H1 (cell line): ENCODE results near the gene GIGYF2. TPM values are rescaled to one million over a fixed set of nuclear protein-coding genes. Genes with fewer than 3 reads are reported as not detected.

Experiments used
- CTCF ChIA-PET: fragments of 300-600 bp; sonication (Branson Sonifier 250); formaldehyde crosslinking; loops from one replicate; lab custom pipeline; 2021; ENCODE audit not compliant: partially characterized antibody; lab: Charles Lee
- POLR2A ChIA-PET: fragments of 300-600 bp; sonication (Branson Sonifier 250); formaldehyde crosslinking; loops from one replicate; lab custom pipeline; 2021; ENCODE audit warnings: inconsistent platforms; ENCODE audit not compliant: partially characterized antibody; lab: Charles Lee
- DNase-seq, 2 experiments: peaks; one replicate each; pipeline versions ENCODE4 v3.0.0 to v3.0.0-alpha.2; 2010 to 2022; ENCODE audit warnings: low spot score in 2 of 2, low read depth in 1 of 2, mixed read lengths in 1 of 2
- FAIRE-seq: peaks from 2 replicates; lab custom pipeline; 2011; peaks lifted over from hg19 to GRCh38; lab: Jason Lieb, UNC
- H2AFZ ChIP-seq: 2 replicates; pipeline ENCODE4 v1.8.1; 2012; ENCODE audit warnings: low read length, inconsistent platforms
- H2AK5ac ChIP-seq: 2 replicates; pipeline ENCODE4 v1.6.1; 2013; ENCODE audit warnings: low read depth, low read length
- H2BK120ac ChIP-seq: replicated peaks from 2 replicates; pipeline ENCODE3; 2013; ENCODE audit warnings: low read depth, low read length, inconsistent platforms
- H2BK12ac ChIP-seq: 2 replicates; pipeline ENCODE4 v1.6.1; 2013; ENCODE audit warnings: low read depth, low read length
- H2BK15ac ChIP-seq: 2 replicates; pipeline ENCODE4 v1.6.1; 2013; ENCODE audit warnings: low read length
- H2BK20ac ChIP-seq: 2 replicates; pipeline ENCODE4 v1.6.1; 2013; ENCODE audit warnings: low read length
- H2BK5ac ChIP-seq: 2 replicates; pipeline ENCODE4 v1.6.1; 2013; ENCODE audit warnings: low read depth, low read length
- H3K14ac ChIP-seq: 2 replicates; pipeline ENCODE4 v1.6.1; 2013; ENCODE audit warnings: inconsistent platforms; ENCODE audit not compliant: insufficient read length
- H3K18ac ChIP-seq: 2 replicates; pipeline ENCODE4 v1.6.1; 2013; ENCODE audit warnings: low read length; ENCODE audit errors: extremely low read depth
- H3K23ac ChIP-seq: 2 replicates; pipeline ENCODE4 v1.6.1; 2013; ENCODE audit warnings: inconsistent platforms; ENCODE audit not compliant: insufficient read length
- H3K23me2 ChIP-seq: 2 replicates; pipeline ENCODE4 v1.6.1; 2013; ENCODE audit warnings: low read depth, low read length
- H3K27ac ChIP-seq: 2 replicates; pipeline ENCODE4 v1.6.1; 2011; ENCODE audit warnings: low read depth, low read length, inconsistent platforms
- H3K27me3 ChIP-seq, 4 experiments: replicated peaks in 1 of 4; 1 replicate in 1 of 4; 2 replicates in 3 of 4; pipeline versions ENCODE4 v1.6.1 to v1.8.1; 2011 to 2013; ENCODE audit warnings: low read length in 3 of 4, mild to moderate bottlenecking in 3 of 4, inconsistent platforms in 2 of 4, mixed read lengths in 2 of 4, moderate library complexity in 1 of 4; ENCODE audit not compliant: control insufficient read depth in 3 of 4, insufficient read depth in 3 of 4; ENCODE audit errors: extremely low read depth in 1 of 4
- H3K36me3 ChIP-seq, 4 experiments: 2 replicates each; pipeline versions ENCODE4 v1.6.1 to v1.8.1; 2011 to 2013; ENCODE audit warnings: mild to moderate bottlenecking in 4 of 4, low read length in 3 of 4, moderate library complexity in 2 of 4, control low read depth in 1 of 4, inconsistent platforms in 1 of 4; ENCODE audit not compliant: insufficient read depth in 4 of 4, control insufficient read depth in 2 of 4
- H3K4ac ChIP-seq: replicated peaks from 2 replicates; pipeline ENCODE3; 2013; ENCODE audit warnings: low read length, low read depth, mixed read lengths, inconsistent platforms; ENCODE audit not compliant: insufficient read length
- H3K4me1 ChIP-seq, 4 experiments: replicated peaks in 1 of 4; 1 replicate in 1 of 4; 2 replicates in 3 of 4; pipeline versions ENCODE4 v1.6.1 to v1.8.1; 2011 to 2013; ENCODE audit warnings: low read length in 3 of 4, inconsistent platforms in 2 of 4, mixed read lengths in 1 of 4; ENCODE audit not compliant: insufficient read depth in 4 of 4, control insufficient read depth in 3 of 4
- H3K4me2 ChIP-seq, 2 experiments: 2 replicates each; pipeline versions ENCODE4 v1.6.1 to v1.8.1; 2011 to 2013; ENCODE audit warnings: low read depth in 2 of 2, low read length in 2 of 2, control low read depth in 1 of 2, inconsistent platforms in 1 of 2, mild to moderate bottlenecking in 1 of 2; ENCODE audit not compliant: insufficient read depth in 1 of 2
- H3K4me3 ChIP-seq, 4 experiments: fragments of 200-600, 300-600 bp in 1 of 4; sonication (generic), shearing (Covaris generic), sonication (Bioruptor Twin) in 1 of 4; 2 replicates each; pipeline versions ENCODE4 v1.5.1 to v1.8.1; 2011 to 2016; ENCODE audit warnings: low read length in 4 of 4, low read depth in 3 of 4, control low read depth in 2 of 4, inconsistent platforms in 2 of 4, mild to moderate bottlenecking in 2 of 4, mixed read lengths in 1 of 4, moderate library complexity in 1 of 4; ENCODE audit not compliant: insufficient read depth in 2 of 4; ENCODE audit errors: extremely low read depth in 1 of 4
- H3K56ac ChIP-seq: replicated peaks from 2 replicates; pipeline ENCODE3; 2013; ENCODE audit warnings: low read depth, mild to moderate bottlenecking, mixed read lengths, low read length, inconsistent platforms; ENCODE audit not compliant: insufficient read length
- H3K79me1 ChIP-seq: 2 replicates; pipeline ENCODE4 v1.6.1; 2013; ENCODE audit warnings: low read depth, low read length, control low read depth
- H3K79me2 ChIP-seq, 2 experiments: 2 replicates each; pipeline versions ENCODE4 v1.6.1 to v1.8.1; 2012 to 2013; ENCODE audit warnings: low read length in 2 of 2, mild to moderate bottlenecking in 2 of 2, inconsistent platforms in 1 of 2; ENCODE audit not compliant: insufficient read depth in 2 of 2, control insufficient read depth in 1 of 2
- H3K9ac ChIP-seq, 4 experiments: replicated peaks in 1 of 4; 1 replicate in 1 of 4; 2 replicates in 3 of 4; pipeline versions ENCODE4 v1.6.1 to v1.8.1; 2011 to 2013; ENCODE audit warnings: low read depth in 3 of 4, low read length in 3 of 4, control low read depth in 2 of 4, mild to moderate bottlenecking in 2 of 4, moderate library complexity in 2 of 4, inconsistent platforms in 1 of 4; ENCODE audit errors: extremely low read depth in 1 of 4
- H3K9me3 ChIP-seq, 2 experiments: 2 replicates each; pipeline versions ENCODE4 v1.6.1 to v1.8.1; 2012 to 2013; ENCODE audit warnings: mild to moderate bottlenecking in 2 of 2, moderate library complexity in 2 of 2, control low read depth in 1 of 2, inconsistent platforms in 1 of 2, low read depth in 1 of 2, low read length in 1 of 2, mixed read lengths in 1 of 2; ENCODE audit not compliant: insufficient read depth in 2 of 2
- H4K20me1 ChIP-seq, 2 experiments: replicated peaks in 1 of 2; 2 replicates each; pipeline versions ENCODE3 to v1.8.1; 2011 to 2013; ENCODE audit warnings: inconsistent platforms in 2 of 2, low read length in 2 of 2, mild to moderate bottlenecking in 1 of 2; ENCODE audit not compliant: insufficient read depth in 2 of 2, control insufficient read depth in 1 of 2
- H4K5ac ChIP-seq: 2 replicates; pipeline ENCODE4 v1.6.1; 2013; ENCODE audit warnings: low read length, low read depth, mixed read lengths, inconsistent platforms; ENCODE audit not compliant: insufficient read length
- H4K8ac ChIP-seq: 2 replicates; pipeline ENCODE4 v1.8.0; 2013; ENCODE audit warnings: mild to moderate bottlenecking, moderate library complexity, low read length, inconsistent platforms; ENCODE audit not compliant: insufficient read depth; ENCODE audit errors: extremely low read depth
- H4K91ac ChIP-seq: replicated peaks from 2 replicates; pipeline ENCODE3; 2013; ENCODE audit warnings: low read length, mixed read lengths, inconsistent platforms; ENCODE audit not compliant: insufficient read length
- CBX5 ChIP-seq: fragments of 300-800, 300-1000 bp; sonication (generic); IDR thresholded peaks from 2 replicates; pipeline ENCODE4 v1.7.1; 2016; ENCODE audit warnings: antibody characterized with exemption, low read length, low read depth
- CTCF ChIP-seq, 3 experiments: IDR thresholded peaks; 1 replicate in 2 of 3; 2 replicates in 1 of 3; pipeline versions ENCODE4 v1.5.1 to v1.6.1; 2011; ENCODE audit warnings: low read length in 3 of 3, mild to moderate bottlenecking in 3 of 3, inconsistent platforms in 2 of 3, low read depth in 1 of 3, moderate library complexity in 1 of 3; ENCODE audit not compliant: insufficient read depth in 1 of 3; ENCODE audit errors: control extremely low read depth in 1 of 3
- EP300 ChIP-seq, 2 experiments: IDR thresholded peaks; 1 replicate in 1 of 2; 2 replicates in 1 of 2; pipeline ENCODE4 v1.6.1; 2011 to 2012; ENCODE audit warnings: low read depth in 2 of 2, low read length in 2 of 2, mild to moderate bottlenecking in 2 of 2, borderline replicate concordance in 1 of 2, inconsistent platforms in 1 of 2, moderate library complexity in 1 of 2
- RAD21 ChIP-seq, 2 experiments: IDR thresholded peaks in 1 of 2; conservative IDR thresholded peaks in 1 of 2; 2 replicates each; pipeline ENCODE4 v1.6.1; 2011; ENCODE audit warnings: low read depth in 2 of 2, low read length in 2 of 2, improper control_type of control experiment in 1 of 2, inconsistent platforms in 1 of 2, mild to moderate bottlenecking in 1 of 2, moderate library complexity in 1 of 2
- RNF2 ChIP-seq: fragments of 200-900, 300-1000 bp; sonication (generic); IDR thresholded peaks from 2 replicates; pipeline ENCODE4 v1.7.1; 2016; ENCODE audit warnings: borderline replicate concordance, low read depth, mild to moderate bottlenecking, antibody characterized with exemption, low read length; ENCODE audit not compliant: poor library complexity, severe bottlenecking; ENCODE audit errors: missing control alignments
- WGBS, 2 experiments: shearing (Covaris generic) in 1 of 2; methylation state at CpG; one replicate each; pipeline versions ENCODE4 v1.1.6 to v1.1.7; 2013 to 2015; ENCODE audit warnings: low lambda C conversion rate in 2 of 2, mixed read lengths in 2 of 2, inconsistent platforms in 1 of 2, low coverage in 1 of 2, missing lambda C conversion rate in 1 of 2; ENCODE audit not compliant: insufficient replicate concordance in 2 of 2, insufficient coverage in 1 of 2, insufficient read length in 1 of 2; ENCODE audit errors: extremely low coverage in 1 of 2, missing lambda C conversion rate in 1 of 2; 5-methylcytosine and 5-hydroxymethylcytosine counted together
- polyA plus RNA-seq, 7 experiments: library from polyadenylated mRNA; depleted of rRNA in 3 of 7; stranded (reverse) in 5 of 7; unstranded in 2 of 7; fragments of >200 nt in 5 of 7; fragments of 200-250 nt in 2 of 7; gene quantifications; 1 replicate in 5 of 7; 2 replicates in 1 of 7; 4 replicates in 1 of 7; pipeline versions ENCODE4 v1.2.1 to v1.2.3, GENCODE V29; 2011 to 2013; ENCODE audit warnings: missing spikeins in 2 of 7, mixed read lengths in 2 of 7
- total RNA-seq: library from RNA; stranded (reverse); fragmentation: NEBNext Ultra II Directional; extraction: Animal tissue kit (Norgen Biotek cat#: 25700); gene quantifications from 2 replicates; pipeline ENCODE4 v1.2.1, GENCODE V29; 2021
- TF ChIP-seq, protein P1 (sequence below): IDR thresholded peaks from 2 replicates; pipeline ENCODE4 v1.6.1; 2012; ENCODE audit warnings: inconsistent platforms

Gene GIGYF2
- total and polyA plus RNA-seq, 2 of the 8 experiments (the other 6 are each of a cell fraction or from before 2014, with no cell fraction given): 22.3 to 62.0 TPM

GRCh38 chr2:232869138-232870017 lies 172.2 kb downstream of the GIGYF2 start:
- CTCF ChIA-PET: interaction anchor here (0.6 to 3.0 kb wide), 9 partner anchors 16 to 440 kb away, joined by 3 to 13 read pairs (median 4); no protein-coding TSS in a partner anchor
- no peak overlapping the region for H2BK15ac ChIP-seq
- no peak for FAIRE-seq
- no peak overlapping the region for H2BK20ac ChIP-seq
- H2BK5ac ChIP-seq: no peak overlapping the region
- H3K23ac ChIP-seq: no peak overlapping the region
- no peaks in the 10 kb centered on the region for H3K9me3 ChIP-seq
- no peak overlapping the region for H4K8ac ChIP-seq
- no peak overlapping the region for H2BK120ac ChIP-seq
- no peaks in the 10 kb centered on the region for H4K20me1 ChIP-seq
- no peaks in the 10 kb centered on the region; a peak in 1 of 7 replicates for H3K4me1 ChIP-seq
- peak in 1 of 2 experiments; percentile 50 for DNase-seq
- H2AFZ ChIP-seq: no peak overlapping the region
- no peak overlapping the region for H4K5ac ChIP-seq
- H3K9ac ChIP-seq: no peak overlapping the region
- no peak overlapping the region for H3K18ac ChIP-seq
- no peak overlapping the region for H3K4me2 ChIP-seq
- no peak overlapping the region for H3K14ac ChIP-seq
- H3K4me3 ChIP-seq: no peak overlapping the region
- H3K27ac ChIP-seq: no peak overlapping the region
- no peak overlapping the region for H2BK12ac ChIP-seq
- H3K79me2 ChIP-seq: no peaks in the 10 kb centered on the region
- no peak overlapping the region for H2AK5ac ChIP-seq
- no peaks in the 10 kb centered on the region for H3K79me1 ChIP-seq
- H3K27me3 ChIP-seq: no peaks in the 10 kb centered on the region
- H3K36me3 ChIP-seq: no peaks in the 10 kb centered on the region
- H3K56ac ChIP-seq: no peak overlapping the region
- H3K4ac ChIP-seq: no peak overlapping the region
- POLR2A ChIA-PET: interaction anchor here (1.5 kb wide), 1 partner anchor 17 kb away, joined by 3 read pairs; no protein-coding TSS in a partner anchor
- H3K23me2 ChIP-seq: no peaks in the 10 kb centered on the region
- H4K91ac ChIP-seq: no peak overlapping the region
- WGBS, 2 experiments: 72% methylated on average over 15 of the region's 15 CpGs; no CpG with 5 or more reads in 1 of the 2 experiments
- TF ChIP-seq, protein P1, sequence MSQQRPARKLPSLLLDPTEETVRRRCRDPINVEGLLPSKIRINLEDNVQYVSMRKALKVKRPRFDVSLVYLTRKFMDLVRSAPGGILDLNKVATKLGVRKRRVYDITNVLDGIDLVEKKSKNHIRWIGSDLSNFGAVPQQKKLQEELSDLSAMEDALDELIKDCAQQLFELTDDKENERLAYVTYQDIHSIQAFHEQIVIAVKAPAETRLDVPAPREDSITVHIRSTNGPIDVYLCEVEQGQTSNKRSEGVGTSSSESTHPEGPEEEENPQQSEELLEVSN: peak; percentile 94
- TF ChIP-seq CBX5: no peak
- no peak for TF ChIP-seq EP300 (IDR thresholded peaks at IDR 0.05; ENCODE audit: borderline replicate concordance in 1 of 2, low read depth in 2 of 2, low read length in 2 of 2)
- TF ChIP-seq RAD21 (IDR thresholded peaks at IDR 0.05 in 1 of 2, conservative IDR thresholded peaks at IDR 0.05 in 1 of 2; ENCODE audit: low read depth in 2 of 2, low read length in 2 of 2): peak; percentile 37 to 58
- TF ChIP-seq CTCF (IDR thresholded peaks at IDR 0.05; ENCODE audit: control extremely low read depth in 1 of 3, insufficient read depth in 1 of 3, low read depth in 1 of 3, low read length in 3 of 3): peak in 2 of 3 experiments; percentile 38 to 39; a peak in 3 of 4 replicates
- TF ChIP-seq RNF2: no peak
